GM18517 (cell line): ENCODE measurements around the gene GDI2.
A peak's percentile ranks its signal among the peaks of the same experiment; 100 is the strongest.
"Not testable (repeated sequence)": the region's sequence is repeated elsewhere in the genome, so short reads cannot be mapped to it uniquely, and the experiment has no call there.

Experiments used
- ATAC-seq: cut with Tn5 transposase; IDR thresholded peaks from one replicate; pipeline ENCODE4 v1.9.1; 2021; ENCODE audit warnings: mild to moderate bottlenecking, moderate library complexity; ENCODE audit not compliant: unreplicated experiment

The GDI2 gene

GRCh38 chr10:5828725-5829124, 15.5 kb upstream of the GDI2 start:
- no peak for ATAC-seq

GRCh38 chr10:5827841-5828240, 14.6 kb upstream of the GDI2 start:
- ATAC-seq = no peak

- not testable (repeated sequence) for ATAC-seq
These were observed 13.3 kb upstream of the GDI2 start for GRCh38 chr10:5826511-5826910.

GRCh38 chr10:5818894-5819293, 5.7 kb upstream of the GDI2 start:
- no peak for ATAC-seq

DNA sequence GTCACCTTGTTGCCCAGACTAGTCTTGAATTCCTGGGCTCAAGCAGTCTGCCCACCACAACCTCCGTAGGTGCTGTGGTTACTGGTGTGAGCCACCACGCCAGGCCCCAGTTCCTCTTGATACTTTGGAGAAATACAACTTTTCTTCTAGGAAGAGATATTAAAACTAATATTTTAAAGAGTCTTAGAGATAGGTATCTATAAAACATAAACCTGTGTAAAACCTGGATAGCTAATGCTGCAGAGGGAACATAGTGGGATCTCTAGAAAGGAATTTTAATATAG, 4.8 kb upstream of the GDI2 start:
- no peak for ATAC-seq

DNA sequence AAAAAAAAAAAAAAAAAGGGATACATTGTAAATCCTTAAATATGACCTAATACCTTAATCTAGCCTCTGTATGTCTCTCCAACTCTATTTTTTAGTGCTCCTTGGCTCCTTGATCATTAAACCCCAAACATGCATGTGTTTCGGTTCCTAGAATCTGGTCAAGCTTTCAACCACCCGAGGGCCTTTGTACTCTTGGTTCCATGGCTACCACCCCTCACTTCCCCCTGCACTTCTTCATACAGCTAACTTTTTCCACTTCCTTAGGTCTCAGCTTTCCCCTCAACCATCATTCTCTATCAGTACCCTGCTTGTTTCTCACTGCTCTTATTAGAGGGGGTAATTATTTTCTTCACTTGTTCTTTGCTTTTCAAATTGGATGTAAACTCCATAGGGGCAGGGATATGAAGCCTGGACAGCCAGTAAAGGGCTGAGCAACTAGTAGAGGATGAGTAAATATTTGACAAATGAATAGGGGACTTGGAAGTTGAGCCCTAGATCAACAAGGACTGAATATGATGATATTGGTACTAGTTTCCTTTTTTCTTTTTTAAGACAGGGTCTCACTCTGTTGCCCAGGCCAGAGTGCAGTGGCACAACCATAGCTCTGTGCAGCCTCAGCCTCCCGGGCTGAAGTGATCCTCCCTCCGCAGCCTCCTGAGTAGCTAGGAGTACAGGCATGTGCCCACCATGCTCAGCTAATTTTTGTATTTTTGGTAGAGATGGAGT, 4.3 kb upstream of the GDI2 start:
- peak; percentile 19 for ATAC-seq

DNA sequence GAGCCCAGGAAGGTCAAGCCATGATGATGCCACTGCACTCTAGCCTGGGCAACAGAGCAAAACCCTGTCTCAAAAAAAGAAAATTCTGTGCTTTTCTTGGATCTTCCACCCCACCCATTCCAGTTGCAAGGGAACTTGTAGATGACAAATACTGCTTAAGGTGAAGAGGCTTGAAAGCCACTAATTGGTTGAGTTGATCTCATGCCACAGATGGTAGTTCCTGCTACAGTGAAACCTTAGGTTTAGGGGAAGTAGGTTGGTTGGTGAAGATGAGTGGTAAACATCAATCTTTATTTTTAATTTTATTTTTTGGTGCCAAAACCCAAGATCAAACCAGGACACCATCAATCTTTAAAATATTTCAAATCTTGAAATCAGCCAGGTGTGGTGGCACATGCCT, 2.9 kb upstream of the GDI2 start:
- ATAC-seq = no peak

DNA sequence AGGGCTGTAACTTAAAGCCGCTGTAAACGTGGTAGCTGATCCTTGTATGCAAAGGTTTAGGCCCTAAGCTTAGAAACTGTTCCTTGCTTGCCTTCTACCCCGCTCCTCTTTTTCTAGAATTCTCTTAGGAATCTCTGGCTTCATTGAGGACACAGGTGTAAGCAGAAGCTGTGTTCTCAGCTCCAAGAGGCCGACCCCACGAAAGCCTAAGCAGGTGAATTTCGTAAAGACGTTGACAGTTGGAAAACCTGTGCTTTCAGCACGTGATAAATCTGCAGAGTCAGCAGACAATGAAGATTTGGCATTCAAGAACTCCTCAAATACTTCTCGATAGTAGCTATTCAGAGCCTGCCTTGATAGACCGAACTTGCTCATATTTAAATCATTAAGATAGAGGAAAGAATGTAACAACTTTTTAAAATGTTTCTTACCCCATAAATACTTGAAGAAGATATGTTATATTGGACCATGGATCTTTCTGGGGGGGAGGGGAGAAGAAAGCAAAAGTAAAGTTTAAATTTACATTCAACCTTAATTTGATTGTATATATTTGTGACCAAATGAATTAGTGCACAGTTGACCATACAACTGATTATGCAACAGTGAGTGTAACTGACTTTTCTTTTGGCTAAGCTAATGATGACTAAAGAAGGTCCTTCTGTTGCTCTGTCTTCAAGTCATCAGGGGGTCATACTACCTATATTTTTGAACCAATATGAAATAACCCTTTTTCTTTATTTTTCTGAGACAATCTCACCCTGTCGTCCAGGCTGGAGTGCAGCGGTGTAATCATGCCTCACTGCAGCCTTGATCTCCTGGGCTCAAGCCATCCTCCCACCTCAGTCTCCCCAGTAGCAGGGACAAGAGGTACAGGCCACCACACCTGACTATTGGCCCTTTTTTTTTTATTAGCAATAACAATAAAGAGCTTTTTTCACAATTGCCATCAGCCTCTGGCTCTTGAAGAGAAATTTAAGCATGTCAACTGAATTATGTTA, 1.2 kb upstream of the GDI2 start:
- ATAC-seq = no peak

DNA sequence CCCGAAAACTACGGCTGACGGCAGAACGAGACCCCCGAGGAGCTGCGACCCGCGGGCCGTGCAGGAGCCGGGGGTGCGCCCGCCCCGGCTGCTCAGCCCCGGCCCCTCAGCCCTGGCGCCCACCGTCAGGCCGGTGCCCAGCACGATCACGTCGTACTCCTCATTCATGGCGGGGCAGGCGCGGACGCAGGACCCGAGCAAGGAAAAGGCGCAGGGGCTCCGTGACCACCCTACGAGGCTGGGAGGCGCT, 218 bp downstream of the GDI2 start:
- ATAC-seq = peak; percentile 17

DNA sequence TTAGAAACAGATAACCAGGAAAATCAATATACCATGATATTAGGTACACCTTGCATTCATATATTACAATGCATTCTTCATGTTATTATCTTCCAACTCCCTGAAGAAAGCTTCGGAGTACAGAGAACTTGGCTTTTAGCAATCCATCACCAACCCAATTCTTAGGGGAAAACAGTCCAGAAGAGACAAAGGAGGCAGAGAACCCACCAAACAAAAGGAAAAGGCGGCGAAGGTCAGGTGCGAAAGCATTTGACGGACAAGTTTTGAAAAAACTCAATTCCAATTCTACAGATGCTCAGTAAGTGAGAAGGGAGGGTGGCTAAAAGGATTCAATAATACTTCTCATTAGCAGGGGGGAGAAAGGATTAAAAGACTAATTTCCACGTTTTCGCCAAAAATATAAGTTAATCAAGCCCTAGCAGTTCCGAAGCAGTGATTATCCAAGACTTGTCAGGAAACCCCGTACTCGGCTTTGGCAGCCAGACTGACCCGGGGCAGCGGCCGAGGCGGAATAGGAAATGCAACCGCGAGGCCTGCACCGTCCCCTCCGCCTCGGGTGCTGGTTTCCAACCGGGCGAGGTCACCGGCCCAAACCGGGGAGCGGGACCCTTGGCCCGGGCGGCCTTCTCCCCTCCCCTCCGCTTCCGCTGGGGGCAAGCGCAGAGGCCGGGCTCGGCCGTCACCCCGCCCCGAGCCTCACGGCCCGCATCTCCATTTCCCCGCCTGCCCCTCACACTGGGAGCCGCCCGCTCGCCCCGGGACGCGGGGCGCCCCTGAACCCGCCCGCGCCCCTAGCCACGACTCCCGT, 747 bp downstream of the GDI2 start:
- peak; percentile 3 for ATAC-seq

DNA sequence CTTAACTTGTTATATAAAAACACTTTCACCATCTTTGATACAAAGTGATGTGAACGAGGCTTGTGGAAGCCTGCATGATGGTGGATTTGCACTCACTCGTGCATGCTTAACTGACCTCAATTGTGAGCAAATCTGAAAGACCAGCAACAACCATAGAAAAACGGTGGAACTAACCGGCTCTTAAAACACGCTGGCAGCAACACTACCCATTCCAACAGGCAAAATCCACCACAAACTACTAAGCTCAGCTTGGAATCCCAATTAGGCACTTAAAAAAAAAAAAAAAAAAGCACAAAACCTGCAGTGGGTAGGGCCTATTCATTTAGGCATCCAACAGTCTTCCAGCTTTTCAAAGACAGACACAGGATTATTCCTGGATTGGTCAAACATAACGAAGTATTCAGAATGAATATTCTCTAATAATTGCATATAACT, 1.8 kb downstream of the GDI2 start:
- ATAC-seq = no peak

DNA sequence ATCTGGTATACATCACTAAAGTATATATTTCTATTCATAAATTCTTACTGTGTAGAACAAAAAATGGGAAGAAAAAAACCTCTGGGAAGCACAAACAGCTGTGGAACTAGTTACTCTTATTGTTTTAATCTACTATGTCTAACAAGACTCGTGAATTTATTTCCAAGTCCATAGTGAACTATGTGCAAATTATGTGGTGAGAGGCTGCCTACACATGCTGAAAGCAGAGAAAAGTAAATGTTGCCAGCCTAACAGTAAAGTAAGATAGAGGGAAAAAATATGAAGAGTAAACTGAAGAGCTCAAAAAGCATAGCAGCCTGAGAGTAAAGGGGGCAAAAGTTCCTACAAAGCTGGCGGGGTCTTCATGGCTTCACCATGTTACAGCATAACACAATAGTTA, 3.0 kb downstream of the GDI2 start:
- ATAC-seq = no peak

GRCh38 chr10:5809527-5810154, 3.6 kb downstream of the GDI2 start:
- ATAC-seq = no peak

GRCh38 chr10:5808783-5809392, 4.3 kb downstream of the GDI2 start:
- not testable (repeated sequence) for ATAC-seq

DNA sequence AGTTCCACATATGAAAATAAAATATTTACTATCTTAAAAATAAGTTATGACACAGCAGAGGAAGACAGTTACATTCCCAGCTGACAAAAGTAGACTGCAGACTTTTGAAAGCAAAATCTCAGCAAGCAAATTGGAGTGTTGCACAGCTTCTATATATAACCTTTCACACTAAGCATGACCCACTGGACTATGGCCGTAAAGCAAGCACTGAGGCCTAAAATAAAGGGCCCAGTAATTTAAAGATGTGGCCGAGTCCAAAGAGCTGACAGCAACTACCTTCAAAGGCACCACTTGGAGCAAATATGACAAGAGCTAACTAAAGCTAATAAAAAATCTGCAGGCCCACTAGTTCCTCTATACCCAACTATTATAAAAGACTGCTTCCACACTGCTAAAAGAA, 6.5 kb downstream of the GDI2 start:
- no peak for ATAC-seq

- no peak for ATAC-seq
These were observed 7.5 kb downstream of the GDI2 start for GRCh38 chr10:5805711-5806110.

DNA sequence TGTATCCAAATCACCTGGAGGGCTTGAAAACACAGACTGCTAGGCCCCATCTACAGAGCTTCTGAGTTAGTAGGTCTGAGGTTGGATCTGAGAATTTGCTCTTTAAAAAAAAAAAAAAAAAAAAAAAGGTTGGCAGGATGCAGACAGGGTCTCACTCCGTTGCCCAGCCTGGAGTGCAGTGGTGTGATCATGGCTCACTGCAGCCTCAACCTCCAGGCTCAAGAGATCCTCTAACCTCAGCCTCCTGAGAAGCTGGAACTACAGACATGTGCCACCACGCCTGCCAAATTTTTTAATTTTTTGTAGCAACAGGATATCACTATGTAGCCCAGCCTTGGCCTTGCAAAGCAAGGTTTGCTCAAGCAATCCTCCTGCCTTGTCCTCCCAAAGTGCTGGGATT, 8.0 kb downstream of the GDI2 start:
- no peak for ATAC-seq

DNA sequence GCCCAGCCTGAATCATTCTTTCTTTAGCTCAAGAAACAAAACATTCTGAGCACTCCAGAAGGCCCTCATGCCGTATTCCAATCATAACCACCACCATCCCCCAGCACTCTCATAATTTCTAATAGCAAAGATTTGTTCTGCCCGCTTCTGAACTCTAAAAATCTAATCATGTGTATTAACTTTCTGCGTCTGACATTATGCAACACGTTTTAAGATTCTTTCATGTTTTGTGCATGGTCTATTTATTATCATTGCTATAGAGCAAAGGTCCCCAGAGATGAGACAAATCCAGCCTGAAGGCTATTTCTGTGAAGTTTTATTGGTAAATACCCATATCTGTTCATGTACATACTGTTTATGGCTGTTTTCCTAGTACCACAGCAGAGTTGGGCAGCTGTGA, 8.8 kb downstream of the GDI2 start:
- ATAC-seq = no peak

GRCh38 chr10:5800782-5801181, 12.5 kb downstream of the GDI2 start:
- ATAC-seq = no peak

GRCh38 chr10:5794236-5794635, 19.0 kb downstream of the GDI2 start:
- ATAC-seq = no peak

- ATAC-seq = no peak
These were observed 23.6 kb downstream of the GDI2 start for GRCh38 chr10:5789626-5790025.
